ENCODE results near the gene LARGE1. TPM values are rescaled to one million over a fixed set of nuclear protein-coding genes. Genes with fewer than 3 reads are reported as not detected.
"Not testable (repeated sequence)": the region's sequence is repeated elsewhere in the genome, so short reads cannot be mapped to it uniquely, and the experiment has no call there.

The LARGE1 gene
- total and polyA plus RNA-seq, 2 experiments from 2014 or later, result 21.2 to 23.6 TPM

DNA sequence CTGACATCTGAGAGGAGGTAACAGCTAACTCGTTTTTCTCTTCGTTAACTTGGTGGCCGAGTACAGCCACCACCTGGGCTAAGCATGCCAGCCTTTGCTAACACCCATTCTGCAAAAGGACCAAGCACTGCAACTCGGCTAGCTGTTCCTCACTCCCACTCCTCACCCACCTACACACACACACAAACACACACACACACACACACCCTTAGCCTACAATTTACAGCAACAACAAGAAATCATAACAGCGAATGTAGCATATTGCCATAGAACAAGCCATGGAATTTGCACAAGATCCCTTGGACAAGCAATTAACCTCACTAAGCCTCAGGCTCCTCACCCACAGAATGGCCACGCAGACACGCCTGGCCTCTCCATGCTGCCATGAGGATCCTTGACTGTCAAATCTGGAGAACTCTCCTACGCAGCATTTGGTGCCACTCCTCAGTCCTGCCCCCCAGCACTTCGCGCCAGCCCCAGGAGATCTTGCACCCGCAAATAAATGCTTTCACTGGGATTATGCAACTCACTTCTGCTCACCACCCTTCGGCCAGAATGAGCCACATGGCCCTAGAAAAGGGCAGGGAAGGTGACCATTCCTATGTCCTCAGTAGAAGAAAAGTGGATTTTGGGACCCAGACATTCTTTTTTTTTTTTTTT is 58.9 kb downstream of the LARGE1 start:
- peaks cover 19% of the 10 kb centered on the region for H3K4me1 ChIP-seq (ENCODE audit: insufficient read depth)
- WGBS (ENCODE audit: low lambda C conversion rate, missing lambda C conversion rate), result 76% methylated on average over 12 of the region's 12 CpGs
- H3K9me2 ChIP-seq (replicated peaks; ENCODE audit: insufficient read depth), result no peaks in the 10 kb centered on the region

DNA sequence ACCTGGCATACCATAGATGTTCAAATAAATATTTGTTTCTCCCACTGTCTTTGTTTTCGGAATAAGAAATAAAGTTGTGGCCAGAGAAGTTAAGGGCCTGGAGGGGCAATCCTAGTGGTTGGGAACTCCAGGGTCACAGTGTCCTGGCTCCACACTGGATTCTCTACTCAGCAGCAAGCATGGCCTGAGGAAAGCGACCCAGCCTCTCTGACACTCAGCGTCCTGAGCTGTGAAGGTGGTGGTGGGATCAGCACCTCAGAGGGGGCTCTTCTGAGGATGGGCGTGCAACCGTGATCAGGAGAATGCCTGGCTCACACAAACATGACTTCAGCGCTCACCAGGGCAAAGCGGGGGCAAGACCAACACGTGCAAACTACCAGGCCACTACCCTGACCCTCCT is 59.9 kb downstream of the LARGE1 start:
- peaks cover 2% of the 10 kb centered on the region for H4K20me1 ChIP-seq (ENCODE audit: insufficient read depth, poor library complexity, severe bottlenecking)
- H3K9me3 ChIP-seq (ENCODE audit: low read depth), result no peaks in the 10 kb centered on the region
- peaks cover 13% of the 10 kb centered on the region for H3K4me1 ChIP-seq (ENCODE audit: insufficient read depth)
- TF ChIP-seq, protein P1, sequence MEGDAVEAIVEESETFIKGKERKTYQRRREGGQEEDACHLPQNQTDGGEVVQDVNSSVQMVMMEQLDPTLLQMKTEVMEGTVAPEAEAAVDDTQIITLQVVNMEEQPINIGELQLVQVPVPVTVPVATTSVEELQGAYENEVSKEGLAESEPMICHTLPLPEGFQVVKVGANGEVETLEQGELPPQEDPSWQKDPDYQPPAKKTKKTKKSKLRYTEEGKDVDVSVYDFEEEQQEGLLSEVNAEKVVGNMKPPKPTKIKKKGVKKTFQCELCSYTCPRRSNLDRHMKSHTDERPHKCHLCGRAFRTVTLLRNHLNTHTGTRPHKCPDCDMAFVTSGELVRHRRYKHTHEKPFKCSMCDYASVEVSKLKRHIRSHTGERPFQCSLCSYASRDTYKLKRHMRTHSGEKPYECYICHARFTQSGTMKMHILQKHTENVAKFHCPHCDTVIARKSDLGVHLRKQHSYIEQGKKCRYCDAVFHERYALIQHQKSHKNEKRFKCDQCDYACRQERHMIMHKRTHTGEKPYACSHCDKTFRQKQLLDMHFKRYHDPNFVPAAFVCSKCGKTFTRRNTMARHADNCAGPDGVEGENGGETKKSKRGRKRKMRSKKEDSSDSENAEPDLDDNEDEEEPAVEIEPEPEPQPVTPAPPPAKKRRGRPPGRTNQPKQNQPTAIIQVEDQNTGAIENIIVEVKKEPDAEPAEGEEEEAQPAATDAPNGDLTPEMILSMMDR (IDR thresholded peaks at IDR 0.05; ENCODE audit: poor library complexity), result no peak
- TF ChIP-seq EZH2phosphoT487 (IDR thresholded peaks at IDR 0.05; ENCODE audit: low read depth, severe bottlenecking, unreplicated experiment) (no peak), EZH2 (IDR thresholded peaks at IDR 0.05; ENCODE audit: borderline replicate concordance) (no peak)
- no peak overlapping the region for H2AFZ ChIP-seq
- H3K4me3 ChIP-seq, result no peak overlapping the region
- no peak overlapping the region for H3K27ac ChIP-seq
- 94% methylated on average over 8 of the region's 8 CpGs for WGBS (ENCODE audit: low lambda C conversion rate, missing lambda C conversion rate)
- peaks cover 85% of the 10 kb centered on the region for H3K79me2 ChIP-seq
- no peak for DNase-seq (ENCODE audit: low spot score)
- H3K27me3 ChIP-seq, result no peaks in the 10 kb centered on the region
- no peaks in the 10 kb centered on the region for H3K9me2 ChIP-seq (replicated peaks; ENCODE audit: insufficient read depth)
- H3K4me2 ChIP-seq, result no peak overlapping the region
- H3K36me3 ChIP-seq (replicated peaks; ENCODE audit: insufficient read depth, low read depth), result no peaks in the 10 kb centered on the region

More for the DNA sequence above, 58.9 kb downstream of the LARGE1 start:
- no peak for DNase-seq (ENCODE audit: low spot score)
- Histone ChIP-seq H3K36me3 (replicated peaks; ENCODE audit: insufficient read depth, low read depth) (no peaks in the 10 kb centered on the region), H2AFZ (no peak overlapping the region), H3K9me3 (ENCODE audit: low read depth) (no peaks in the 10 kb centered on the region), H3K27ac (no peak overlapping the region), H3K4me2 (no peak overlapping the region), H4K20me1 (ENCODE audit: insufficient read depth, poor library complexity, severe bottlenecking) (peaks cover 2% of the 10 kb centered on the region), H3K79me2 (peaks cover 84% of the 10 kb centered on the region), H3K27me3 (no peaks in the 10 kb centered on the region), H3K4me3 (no peak overlapping the region)
- TF ChIP-seq EZH2phosphoT487 (IDR thresholded peaks at IDR 0.05; ENCODE audit: low read depth, severe bottlenecking, unreplicated experiment) (no peak), EZH2 (IDR thresholded peaks at IDR 0.05; ENCODE audit: borderline replicate concordance) (no peak)
- TF ChIP-seq, protein P1 (IDR thresholded peaks at IDR 0.05; ENCODE audit: poor library complexity), result no peak

DNA sequence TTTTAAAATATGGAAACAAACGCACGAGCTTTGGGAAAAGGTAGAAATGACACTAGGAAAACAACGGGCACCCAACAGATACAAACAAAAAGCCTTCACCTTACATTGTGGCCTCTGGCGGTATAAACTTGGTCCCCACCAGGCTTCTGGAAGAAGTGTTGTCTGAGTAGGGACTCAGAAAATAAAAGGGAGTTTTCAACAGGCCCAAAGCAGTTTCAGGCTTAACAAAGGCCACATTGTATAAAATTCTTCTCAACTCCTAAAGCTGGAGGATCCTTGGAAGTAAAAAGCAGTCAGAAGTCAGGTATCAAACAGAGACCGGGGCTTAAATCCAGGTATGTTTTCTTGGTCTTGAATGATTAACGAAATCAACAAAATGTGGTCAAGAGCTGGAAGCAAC is 61.0 kb downstream of the LARGE1 start:
- Histone ChIP-seq H3K9me3 (ENCODE audit: low read depth) (no peaks in the 10 kb centered on the region), H3K27ac (no peak overlapping the region), H4K20me1 (ENCODE audit: insufficient read depth, poor library complexity, severe bottlenecking) (peaks cover 2% of the 10 kb centered on the region), H2AFZ (no peak overlapping the region), H3K4me2 (no peak overlapping the region), H3K27me3 (no peaks in the 10 kb centered on the region), H3K4me3 (no peak overlapping the region), H3K36me3 (replicated peaks; ENCODE audit: insufficient read depth, low read depth) (no peaks in the 10 kb centered on the region), H3K4me1 (ENCODE audit: insufficient read depth) (peaks cover 5% of the 10 kb centered on the region), H3K9me2 (replicated peaks; ENCODE audit: insufficient read depth) (no peaks in the 10 kb centered on the region), H3K79me2 (peaks cover 94% of the 10 kb centered on the region)
- 89% methylated on average over 6 of the region's 6 CpGs for WGBS (ENCODE audit: low lambda C conversion rate, missing lambda C conversion rate)
- DNase-seq (ENCODE audit: low spot score), result no peak
- no peak for TF ChIP-seq EZH2 (IDR thresholded peaks at IDR 0.05; ENCODE audit: borderline replicate concordance)
- no peak for TF ChIP-seq EZH2phosphoT487 (IDR thresholded peaks at IDR 0.05; ENCODE audit: low read depth, severe bottlenecking, unreplicated experiment)
- TF ChIP-seq, protein P1 (IDR thresholded peaks at IDR 0.05; ENCODE audit: poor library complexity), result no peak

DNA sequence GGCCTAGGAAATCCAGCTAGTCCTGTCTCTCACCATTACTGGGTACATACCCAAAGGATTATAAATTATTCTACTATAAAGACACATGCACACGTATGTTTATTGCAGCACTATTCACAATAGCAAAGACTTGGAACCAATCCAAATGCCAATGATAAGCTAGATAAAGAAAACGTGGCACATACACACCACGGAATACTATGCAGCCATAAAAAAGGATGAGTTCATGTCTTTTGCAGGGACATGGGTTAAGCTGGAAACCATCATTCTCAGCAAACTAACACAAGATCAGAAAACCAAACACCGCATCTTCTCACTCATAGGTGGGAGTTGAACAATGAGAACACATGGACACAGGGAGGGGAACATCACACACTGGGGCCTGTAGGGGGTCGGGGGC is 61.6 kb downstream of the LARGE1 start:
- not testable (repeated sequence) for H3K4me1 ChIP-seq (ENCODE audit: insufficient read depth); H3K4me3 ChIP-seq; H3K9me2 ChIP-seq (replicated peaks; ENCODE audit: insufficient read depth); H3K27ac ChIP-seq; H3K4me2 ChIP-seq; DNase-seq (ENCODE audit: low spot score); H4K20me1 ChIP-seq (ENCODE audit: insufficient read depth, poor library complexity, severe bottlenecking); H3K9me3 ChIP-seq (ENCODE audit: low read depth); H3K36me3 ChIP-seq (replicated peaks; ENCODE audit: insufficient read depth, low read depth); H3K27me3 ChIP-seq; H2AFZ ChIP-seq
- WGBS (ENCODE audit: low lambda C conversion rate, missing lambda C conversion rate), result 94% methylated on average over 5 of the region's 5 CpGs
- H3K79me2 ChIP-seq, result peaks cover 89% of the 10 kb centered on the region

DNA sequence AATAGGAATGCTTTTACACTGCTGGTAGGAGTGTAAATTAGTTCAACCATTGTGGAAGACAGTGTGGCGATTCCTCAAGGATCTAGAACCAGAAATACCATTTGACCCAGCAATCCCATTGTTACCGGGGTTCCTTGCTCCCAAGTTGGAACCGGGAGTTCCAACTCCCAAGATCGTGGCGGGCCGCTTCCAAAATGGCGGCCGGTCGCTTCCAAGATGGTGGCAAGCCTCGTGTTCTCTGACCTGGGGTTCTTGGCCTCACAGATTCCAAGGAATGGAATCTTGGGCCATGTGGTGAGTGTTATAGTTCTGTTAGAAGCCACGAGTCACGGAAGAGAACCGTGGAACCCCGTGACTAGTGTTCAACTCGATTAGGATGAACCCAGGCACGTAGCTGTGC is 62.5 kb downstream of the LARGE1 start:
- H3K9me3 ChIP-seq (ENCODE audit: low read depth); H3K27ac ChIP-seq; H4K20me1 ChIP-seq (ENCODE audit: insufficient read depth, poor library complexity, severe bottlenecking); H3K4me2 ChIP-seq; H3K36me3 ChIP-seq (replicated peaks; ENCODE audit: insufficient read depth, low read depth); H3K4me3 ChIP-seq; H3K9me2 ChIP-seq (replicated peaks; ENCODE audit: insufficient read depth); H3K27me3 ChIP-seq; H3K4me1 ChIP-seq (ENCODE audit: insufficient read depth); DNase-seq (ENCODE audit: low spot score); H2AFZ ChIP-seq: not testable (repeated sequence)
- peaks cover 88% of the 10 kb centered on the region for H3K79me2 ChIP-seq
- 98% methylated on average over 16 of the region's 16 CpGs for WGBS (ENCODE audit: low lambda C conversion rate, missing lambda C conversion rate)

Measured in hepatocyte (in vitro differentiated cells).